HCT116 (cell line): ENCODE data around the gene CDK10. TPM values are rescaled to one million over a fixed set of nuclear protein-coding genes. Genes with fewer than 3 reads are reported as not detected.

Experiments
- ATAC-seq: fragments of 200-7000 bp; cut with Tn5 transposase; 2 replicates; pipeline ENCODE4 v1.9.1; 2020; ENCODE audit warnings: mild to moderate bottlenecking, moderate library complexity
- BruUV-seq: library from RNA; stranded (reverse); fragments of 400-500 nt; replicated peaks from 2 replicates; lab custom pipeline; 2021; lab: Mats Ljungman, UMichigan
- CTCF ChIA-PET: fragments of 300-600 bp; sonication (Branson Sonifier 250); formaldehyde crosslinking; loops from one replicate; lab custom pipeline; 2021; ENCODE audit warnings: antibody characterized with exemption; lab: Charles Lee
- POLR2A ChIA-PET: fragments of 300-600, 350-600 bp; sonication (Branson Sonifier 250); formaldehyde crosslinking; loops from one replicate; lab custom pipeline; 2021; ENCODE audit warnings: antibody characterized with exemption; lab: Charles Lee
- RAD21 ChIA-PET, 2 experiments: fragments of 300-600 bp; sonication (Branson Sonifier 250); formaldehyde crosslinking; loops; one replicate each; lab custom pipeline; 2023; ENCODE audit warnings: low total read pairs in 2 of 2; ENCODE audit not compliant: uncharacterized antibody in 2 of 2, unreplicated experiment in 2 of 2, low non-redundant PET in 1 of 2; lab: Charles Lee
- DNase-seq: peaks from one replicate; pipeline ENCODE4 v3.0.0-alpha.2; 2010; ENCODE audit warnings: low read depth, low spot score
- H2AFZ ChIP-seq: fragments of 200-600 bp; shearing (Covaris generic), sonication (generic); 2 replicates; pipeline ENCODE4 v1.6.1; 2017; ENCODE audit warnings: low read depth, mixed run types, mixed read lengths, antibody characterized with exemption, low read length; ENCODE audit not compliant: poor library complexity, severe bottlenecking
- H3K27ac ChIP-seq: 2 replicates; pipeline ENCODE4 v1.5.1; 2012; ENCODE audit warnings: low read depth, low read length
- H3K27me3 ChIP-seq: fragments of 200-600 bp; sonication (generic); 2 replicates; pipeline ENCODE4 v1.6.1; 2016; ENCODE audit warnings: mixed run types, low read length, mixed read lengths; ENCODE audit not compliant: insufficient read depth
- H3K36me3 ChIP-seq, 2 experiments: fragments of 200-500 bp in 1 of 2; fragments of 200-600 bp in 1 of 2; sonication (Bioruptor generic) in 1 of 2; sonication (generic) in 1 of 2; 2 replicates each; pipeline versions ENCODE4 v1.5.1 to v1.6.1; 2014 to 2016; ENCODE audit warnings: low read length in 2 of 2, inconsistent platforms in 1 of 2, mixed read lengths in 1 of 2, mixed run types in 1 of 2; ENCODE audit not compliant: insufficient read depth in 2 of 2, control insufficient read depth in 1 of 2
- H3K4me1 ChIP-seq, 2 experiments: fragments of 200-600 bp in 1 of 2; sonication (generic) in 1 of 2; 2 replicates each; pipeline versions ENCODE4 v1.5.1 to v1.6.1; 2012 to 2017; ENCODE audit warnings: low read length in 2 of 2, inconsistent platforms in 1 of 2, mild to moderate bottlenecking in 1 of 2, mixed read lengths in 1 of 2, mixed run types in 1 of 2, moderate library complexity in 1 of 2; ENCODE audit not compliant: insufficient read depth in 2 of 2, control insufficient read depth in 1 of 2
- H3K4me2 ChIP-seq: fragments of 200-600 bp; sonication (generic); 2 replicates; pipeline ENCODE4 v1.6.1; 2017; ENCODE audit warnings: mixed run types, low read length, mixed read lengths
- H3K4me3 ChIP-seq, 2 experiments: fragments of 200-600 bp in 1 of 2; sonication (generic) in 1 of 2; replicated peaks in 1 of 2; 2 replicates each; pipeline ENCODE4 v1.5.1; 2011 to 2016; ENCODE audit warnings: low read length in 2 of 2, control low read depth in 1 of 2, low read depth in 1 of 2, mild to moderate bottlenecking in 1 of 2, mixed read lengths in 1 of 2, mixed run types in 1 of 2
- H3K79me2 ChIP-seq: fragments of 200-600 bp; sonication (generic); 2 replicates; pipeline ENCODE4 v1.6.1; 2017; ENCODE audit warnings: mild to moderate bottlenecking, mixed run types, low read length, moderate library complexity, mixed read lengths; ENCODE audit not compliant: insufficient read depth
- H3K9ac ChIP-seq: fragments of 200-600 bp; sonication (generic); 2 replicates; pipeline ENCODE4 v1.6.1; 2016; ENCODE audit warnings: low read length, mixed read lengths
- H3K9me2 ChIP-seq: fragments of 200-600 bp; sonication (generic), shearing (Covaris generic); 2 replicates; pipeline ENCODE4 v1.6.1; 2017; ENCODE audit warnings: mixed run types, mild to moderate bottlenecking, moderate library complexity; ENCODE audit not compliant: insufficient read depth
- H3K9me3 ChIP-seq, 2 experiments: fragments of 200-500 bp in 1 of 2; fragments of 200-600 bp in 1 of 2; sonication (Bioruptor generic) in 1 of 2; sonication (generic) in 1 of 2; 2 replicates each; pipeline ENCODE4 v1.6.1; 2014 to 2017; ENCODE audit warnings: low read length in 2 of 2, mixed read lengths in 2 of 2, inconsistent platforms in 1 of 2, low read depth in 1 of 2, mild to moderate bottlenecking in 1 of 2, mixed run types in 1 of 2, moderate library complexity in 1 of 2; ENCODE audit not compliant: control insufficient read depth in 1 of 2, insufficient read depth in 1 of 2
- H4K20me1 ChIP-seq: fragments of 200-600 bp; sonication (generic), shearing (Covaris generic); 2 replicates; pipeline ENCODE4 v1.6.1; 2017; ENCODE audit warnings: mixed run types, mild to moderate bottlenecking, moderate library complexity; ENCODE audit not compliant: insufficient read depth
- EGR1 ChIP-seq: IDR thresholded peaks from 2 replicates; pipeline ENCODE4 v1.6.1; 2012; ENCODE audit warnings: low read depth
- EZH2phosphoT487 ChIP-seq: fragments of 200-600 bp; IDR thresholded peaks from 2 replicates; pipeline ENCODE4 v1.6.1; 2018; ENCODE audit warnings: antibody characterized with exemption, borderline replicate concordance
- FOSL1 ChIP-seq: IDR thresholded peaks from 2 replicates; pipeline ENCODE4 v1.6.1; 2012; ENCODE audit warnings: low read depth
- TCF7L2 ChIP-seq: IDR thresholded peaks from 2 replicates; pipeline ENCODE4 v1.7.0; 2011; ENCODE audit warnings: borderline replicate concordance, inconsistent platforms; ENCODE audit not compliant: insufficient read depth, insufficient read length; ENCODE audit errors: extremely low read depth
- intact Hi-C: fragments of 100-400 bp; cut with micrococcal nuclease; formaldehyde crosslinking; loops from 2 replicates; pipeline ENCODE4 v1.10.0; 2022
- total RNA-seq: library from RNA; stranded (reverse); gene quantifications from one replicate; pipeline ENCODE4 v1.2.1, GENCODE V29; 2021; ENCODE audit not compliant: unreplicated experiment
- TF ChIP-seq, protein P1 (sequence below): IDR thresholded peaks from 2 replicates; pipeline ENCODE4 v1.6.1; 2012
- TF ChIP-seq, protein P2 (sequence below): IDR thresholded peaks from 2 replicates; pipeline ENCODE4 v1.6.1; 2012; ENCODE audit warnings: low read depth

The CDK10 gene
- total RNA-seq, 1 experiment from 2014 or later: 165 TPM

- TF ChIP-seq, protein P1, sequence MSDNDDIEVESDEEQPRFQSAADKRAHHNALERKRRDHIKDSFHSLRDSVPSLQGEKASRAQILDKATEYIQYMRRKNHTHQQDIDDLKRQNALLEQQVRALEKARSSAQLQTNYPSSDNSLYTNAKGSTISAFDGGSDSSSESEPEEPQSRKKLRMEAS: no peak
- TF ChIP-seq TCF7L2 (no peak), EZH2phosphoT487 (no peak), FOSL1 (no peak), EGR1 (no peak)
- TF ChIP-seq, protein P2, sequence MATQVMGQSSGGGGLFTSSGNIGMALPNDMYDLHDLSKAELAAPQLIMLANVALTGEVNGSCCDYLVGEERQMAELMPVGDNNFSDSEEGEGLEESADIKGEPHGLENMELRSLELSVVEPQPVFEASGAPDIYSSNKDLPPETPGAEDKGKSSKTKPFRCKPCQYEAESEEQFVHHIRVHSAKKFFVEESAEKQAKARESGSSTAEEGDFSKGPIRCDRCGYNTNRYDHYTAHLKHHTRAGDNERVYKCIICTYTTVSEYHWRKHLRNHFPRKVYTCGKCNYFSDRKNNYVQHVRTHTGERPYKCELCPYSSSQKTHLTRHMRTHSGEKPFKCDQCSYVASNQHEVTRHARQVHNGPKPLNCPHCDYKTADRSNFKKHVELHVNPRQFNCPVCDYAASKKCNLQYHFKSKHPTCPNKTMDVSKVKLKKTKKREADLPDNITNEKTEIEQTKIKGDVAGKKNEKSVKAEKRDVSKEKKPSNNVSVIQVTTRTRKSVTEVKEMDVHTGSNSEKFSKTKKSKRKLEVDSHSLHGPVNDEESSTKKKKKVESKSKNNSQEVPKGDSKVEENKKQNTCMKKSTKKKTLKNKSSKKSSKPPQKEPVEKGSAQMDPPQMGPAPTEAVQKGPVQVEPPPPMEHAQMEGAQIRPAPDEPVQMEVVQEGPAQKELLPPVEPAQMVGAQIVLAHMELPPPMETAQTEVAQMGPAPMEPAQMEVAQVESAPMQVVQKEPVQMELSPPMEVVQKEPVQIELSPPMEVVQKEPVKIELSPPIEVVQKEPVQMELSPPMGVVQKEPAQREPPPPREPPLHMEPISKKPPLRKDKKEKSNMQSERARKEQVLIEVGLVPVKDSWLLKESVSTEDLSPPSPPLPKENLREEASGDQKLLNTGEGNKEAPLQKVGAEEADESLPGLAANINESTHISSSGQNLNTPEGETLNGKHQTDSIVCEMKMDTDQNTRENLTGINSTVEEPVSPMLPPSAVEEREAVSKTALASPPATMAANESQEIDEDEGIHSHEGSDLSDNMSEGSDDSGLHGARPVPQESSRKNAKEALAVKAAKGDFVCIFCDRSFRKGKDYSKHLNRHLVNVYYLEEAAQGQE: no peak
- peaks cover 16 to 26% of the 10 kb centered on the region in 2 experiments; a peak in 3 of 4 replicates for H3K4me1 ChIP-seq
- H4K20me1 ChIP-seq: no peaks in the 10 kb centered on the region; the same call in 1 of the 2 replicates
- peak overlapping the region; percentile 89 for H3K27ac ChIP-seq
- ChIA-PET POLR2A (interaction anchor here (0.8 to 1.9 kb wide), 5 partner anchors 20 to 267 kb away, joined by 3 to 6 read pairs (median 3); partner anchors contain the start of gene TUBB3), RAD21 (no interaction called here), CTCF (interaction anchor here (1.0 to 2.5 kb wide), 3 partner anchors 12 to 44 kb away, joined by 4 to 6 read pairs (median 5); partner anchors contain the start of gene SPATA2L)
- TSS peak; percentile 42 for BruUV-seq
- no peaks in the 10 kb centered on the region for H3K9me2 ChIP-seq
- intact Hi-C loops: no loop called here
- H3K27me3 ChIP-seq: no peaks in the 10 kb centered on the region
- no peaks in the 10 kb centered on the region for H3K9me3 ChIP-seq
- peak overlapping the region; percentile 92 to 97 for H3K4me3 ChIP-seq
- H2AFZ ChIP-seq: no peak overlapping the region
- DNase-seq (no peak), ATAC-seq (no peak)
- H3K79me2 ChIP-seq: peaks cover 91% of the 10 kb centered on the region
- H3K36me3 ChIP-seq: peaks cover 29% of the 10 kb centered on the region in 2 experiments
- H3K9ac ChIP-seq: peak overlapping the region; percentile 97
- peak overlapping the region; percentile 98 for H3K4me2 ChIP-seq
Measured at GRCh38 chr16:89656435-89657121, 29.9 kb upstream of the CDK10 start.
